ENCODE measurements around the gene PARD3. TPM values are rescaled to one million over a fixed set of nuclear protein-coding genes. Genes with fewer than 3 reads are reported as not detected.

PARD3 gene
- polyA plus RNA-seq, 1 donor from 2014 or later, result 12.4 TPM

- H3K4me2 ChIP-seq (ENCODE audit: low read length), result no peak overlapping the region
- no peak overlapping the region for H3K4me3 ChIP-seq (ENCODE audit: low read length)
- TF ChIP-seq EP300 (conservative IDR thresholded peaks at IDR 0.05; ENCODE audit: poor library complexity, severe bottlenecking), result peak; percentile 68
- TF ChIP-seq CTCF (IDR thresholded peaks at IDR 0.05; ENCODE audit: poor library complexity, severe bottlenecking), result no peak
- peak; percentile 36 for TF ChIP-seq RAD21 (conservative IDR thresholded peaks at IDR 0.05)
- no peak for TF ChIP-seq REST (IDR thresholded peaks at IDR 0.05; ENCODE audit: borderline replicate concordance)
- TF ChIP-seq TAF1 (IDR thresholded peaks at IDR 0.05; ENCODE audit: low read depth), result no peak
- TF ChIP-seq POLR2AphosphoS5 (IDR thresholded peaks at IDR 0.05), result peak; percentile 92
- TF ChIP-seq MXI1 (conservative IDR thresholded peaks at IDR 0.05; ENCODE audit: poor library complexity, severe bottlenecking), result no peak
- TF ChIP-seq SMC3 (conservative IDR thresholded peaks at IDR 0.05; ENCODE audit: poor library complexity), result no peak
- H3K9me3 ChIP-seq (ENCODE audit: low read length), result no peaks in the 10 kb centered on the region
- no peaks in the 10 kb centered on the region for H3K36me3 ChIP-seq (ENCODE audit: insufficient read depth, low read length)
- no peaks in the 10 kb centered on the region for H3K9me2 ChIP-seq (ENCODE audit: insufficient read depth, low read length)
- no peaks in the 10 kb centered on the region for H4K20me1 ChIP-seq (ENCODE audit: insufficient read depth)
- no peak overlapping the region for H3K27ac ChIP-seq (ENCODE audit: low read length)
- no peaks in the 10 kb centered on the region for H3K79me2 ChIP-seq (replicated peaks; ENCODE audit: insufficient read depth, low read length)
- H2AFZ ChIP-seq (ENCODE audit: low read depth, low read length), result no peak overlapping the region
- no peaks in the 10 kb centered on the region for H3K27me3 ChIP-seq (ENCODE audit: insufficient read depth, low read depth, low read length)
- H3K9ac ChIP-seq (ENCODE audit: low read length), result no peak overlapping the region
- H3F3A ChIP-seq (ENCODE audit: insufficient read depth, low read length, poor library complexity, severe bottlenecking), result no peaks in the 10 kb centered on the region
These were observed 554.2 kb downstream of the PARD3 start for GRCh38 chr10:34260904-34261303.

- Histone ChIP-seq H3K79me2 (replicated peaks; ENCODE audit: insufficient read depth, low read length) (no peaks in the 10 kb centered on the region), H3K9me3 (ENCODE audit: low read length) (no peaks in the 10 kb centered on the region)
These were observed 558.9 kb downstream of the PARD3 start for GRCh38 chr10:34256216-34256615.

More at GRCh38 chr10:34256216-34256615, 558.9 kb downstream of the PARD3 start:
- Histone ChIP-seq H3K27ac (ENCODE audit: low read length) (no peak overlapping the region), H3K9ac (ENCODE audit: low read length) (no peak overlapping the region), H3K4me2 (ENCODE audit: low read length) (no peak overlapping the region), H3F3A (ENCODE audit: insufficient read depth, low read length, poor library complexity, severe bottlenecking) (no peaks in the 10 kb centered on the region), H3K9me2 (ENCODE audit: insufficient read depth, low read length) (no peaks in the 10 kb centered on the region), H3K27me3 (ENCODE audit: insufficient read depth, low read depth, low read length) (no peaks in the 10 kb centered on the region), H3K4me3 (ENCODE audit: low read length) (no peak overlapping the region), H3K36me3 (ENCODE audit: insufficient read depth, low read length) (no peaks in the 10 kb centered on the region), H4K20me1 (ENCODE audit: insufficient read depth) (no peaks in the 10 kb centered on the region), H2AFZ (ENCODE audit: low read depth, low read length) (no peak overlapping the region)
- no peak for TF ChIP-seq REST (IDR thresholded peaks at IDR 0.05; ENCODE audit: borderline replicate concordance)
- TF ChIP-seq POLR2AphosphoS5 (IDR thresholded peaks at IDR 0.05), result no peak
- TF ChIP-seq EP300 (conservative IDR thresholded peaks at IDR 0.05; ENCODE audit: poor library complexity, severe bottlenecking), result no peak
- TF ChIP-seq SMC3 (conservative IDR thresholded peaks at IDR 0.05; ENCODE audit: poor library complexity), result no peak
